GM12878 (cell line): ENCODE data around the gene EDEM3. TPM values are rescaled to one million over a fixed set of nuclear protein-coding genes. Genes with fewer than 3 reads are reported as not detected.
"Not testable (repeated sequence)": the region's sequence is repeated elsewhere in the genome, so short reads cannot be mapped to it uniquely, and the experiment has no call there.

Experiments
- ATAC-seq: fragments of 200-7000 bp; cut with Tn5 transposase; 3 replicates; pipeline ENCODE4 v1.9.1; 2020; ENCODE audit warnings: mild to moderate bottlenecking, moderate library complexity
- BruUV-seq: library from RNA; stranded (reverse); fragments of 400-500 nt; replicated peaks from 2 replicates; lab custom pipeline; 2021; lab: Mats Ljungman, UMichigan
- CTCF ChIA-PET: fragments of 300-600 bp; sonication (Branson Sonifier 250); formaldehyde crosslinking; extraction: SDS; loops from one replicate; lab custom pipeline; 2021; ENCODE audit warnings: inconsistent platforms; lab: Yijun Ruan, JAX
- POLR2A ChIA-PET: fragments of 350-600 bp; formaldehyde crosslinking; extraction: SDS; loops from one replicate; lab custom pipeline; 2021; ENCODE audit warnings: inconsistent platforms; lab: Charles Lee
- RAD21 ChIA-PET: fragments of 300-600 bp; sonication (Branson Sonifier 250); formaldehyde crosslinking; loops from one replicate; lab custom pipeline; 2023; ENCODE audit warnings: antibody characterized with exemption; ENCODE audit not compliant: unreplicated experiment; lab: Charles Lee
- SMC1A ChIA-PET: fragments of 300-600 bp; sonication (Branson Sonifier 250); formaldehyde crosslinking; loops from one replicate; lab custom pipeline; 2023; ENCODE audit not compliant: unreplicated experiment, uncharacterized antibody; lab: Charles Lee
- DNase-seq: peaks from one replicate; pipeline ENCODE4 v3.0.0-alpha.2; 2011; ENCODE audit warnings: low read depth, low spot score
- FAIRE-seq: peaks from 3 replicates; lab custom pipeline; 2011; peaks lifted over from hg19 to GRCh38; lab: Jason Lieb, UNC
- H2AFZ ChIP-seq: 2 replicates; pipeline ENCODE4 v1.6.0; 2011; ENCODE audit warnings: low read depth, low read length, control low read depth; ENCODE audit not compliant: control insufficient read depth
- H3K27ac ChIP-seq: 2 replicates; pipeline ENCODE4 v1.5.1; 2011; ENCODE audit warnings: control low read depth; ENCODE audit not compliant: control insufficient read depth, insufficient read depth
- H3K27me3 ChIP-seq, 2 experiments: replicated peaks in 1 of 2; 2 replicates each; pipeline versions ENCODE4 v1.6.0 to v1.6.1; 2011; ENCODE audit warnings: low read length in 1 of 2; ENCODE audit not compliant: control insufficient read depth in 2 of 2, insufficient read depth in 2 of 2
- H3K36me3 ChIP-seq, 2 experiments: 2 replicates each; pipeline ENCODE4 v1.5.1; 2011; ENCODE audit warnings: low read length in 1 of 2; ENCODE audit not compliant: control insufficient read depth in 2 of 2, insufficient read depth in 2 of 2
- H3K4me1 ChIP-seq: 2 replicates; pipeline ENCODE4 v1.6.1; 2011; ENCODE audit warnings: mild to moderate bottlenecking, low read length, moderate library complexity, mixed read lengths; ENCODE audit not compliant: control insufficient read depth, insufficient read depth
- H3K4me2 ChIP-seq: 2 replicates; pipeline ENCODE4 v1.6.0; 2011; ENCODE audit warnings: control low read depth; ENCODE audit not compliant: control insufficient read depth, insufficient read depth
- H3K4me3 ChIP-seq: fragments of 200-600 bp; sonication (generic); 2 replicates; pipeline ENCODE4 v1.5.1; 2016
- H3K79me2 ChIP-seq: 2 replicates; pipeline ENCODE4 v1.6.0; 2011; ENCODE audit warnings: low read length; ENCODE audit not compliant: control insufficient read depth, insufficient read depth
- H3K9ac ChIP-seq: 2 replicates; pipeline ENCODE4 v1.8.0; 2011; ENCODE audit warnings: low read length, control low read depth, mixed read lengths; ENCODE audit not compliant: control insufficient read depth, insufficient read depth
- H3K9me3 ChIP-seq: replicated peaks from 3 replicates; pipeline ENCODE4 v1.5.1; 2011; ENCODE audit warnings: mild to moderate bottlenecking, low read length; ENCODE audit not compliant: control insufficient read depth, insufficient read depth
- H4K20me1 ChIP-seq: 2 replicates; pipeline ENCODE4 v1.6.0; 2011; ENCODE audit not compliant: control insufficient read depth, insufficient read depth
- WGBS: methylation state at CpG from one replicate; pipeline ENCODE4 v1.1.6; 2016; ENCODE audit warnings: low lambda C conversion rate; ENCODE audit not compliant: insufficient replicate concordance, insufficient coverage; ENCODE audit errors: missing lambda C conversion rate; 5-methylcytosine and 5-hydroxymethylcytosine counted together
- in situ Hi-C: fragments of 300-500 bp; cut with MboI; formaldehyde crosslinking; loops from 9 replicates; pipeline ENCODE4 v1.14.3; 2018; ENCODE audit warnings: mixed read lengths
- intact Hi-C: fragments of 100-400 bp; cut with micrococcal nuclease; formaldehyde crosslinking; loops from one replicate; pipeline ENCODE4 v1.14.2; 2022; ENCODE audit not compliant: unreplicated experiment
- polyA plus RNA-seq, 11 experiments: library from polyadenylated mRNA; depleted of rRNA in 4 of 11; unstranded in 6 of 11; stranded (reverse) in 5 of 11; fragments of >200 nt; fragmentation: Nextera tagmentation in 4 of 11; fragmentation: Illumina TruSeq in 1 of 11; extraction: Ambion mirVana in 4 of 11; extraction: Trizol in 1 of 11; gene quantifications; 1 replicate in 1 of 11; 2 replicates in 10 of 11; pipeline versions ENCODE4 v1.2.1 to v1.2.3, GENCODE V29; 2011 to 2016; ENCODE audit warnings: inconsistent platforms in 2 of 11, missing spikeins in 2 of 11, low read depth in 1 of 11
- total RNA-seq, 4 experiments: library from RNA; depleted of rRNA in 3 of 4; stranded (reverse); fragments of >200 nt in 3 of 4; fragmentation: Illumina TruSeq in 1 of 4; extraction: Trizol in 1 of 4; gene quantifications; 2 replicates each; pipeline versions ENCODE4 v1.2.1 to v1.2.3, GENCODE V29; 2013 to 2021

EDEM3 gene
- total and polyA plus RNA-seq, 10 of the 15 experiments (the other 5 are each of a cell fraction or from before 2014, with no cell fraction given), result 6.4 to 19.3 (median 14.3) TPM

- FAIRE-seq, H3K27ac ChIP-seq, H3K4me2 ChIP-seq, CTCF ChIA-PET, BruUV-seq, H3K36me3 ChIP-seq, H3K9ac ChIP-seq, POLR2A ChIA-PET, RAD21 ChIA-PET, H2AFZ ChIP-seq, H3K4me3 ChIP-seq, H4K20me1 ChIP-seq, H3K9me3 ChIP-seq, DNase-seq, ATAC-seq, H3K79me2 ChIP-seq, in situ Hi-C loops, H3K27me3 ChIP-seq, intact Hi-C loops: not testable (repeated sequence)
- H3K4me1 ChIP-seq, result peaks cover 13% of the 10 kb centered on the region
- 84% methylated on average over 5 of the region's 5 CpGs for WGBS
- SMC1A ChIA-PET, result interaction anchor here (1.9 kb wide), 2 partner anchors 10 to 27 kb away, joined by 4 read pairs; no protein-coding TSS in a partner anchor
Measured at GRCh38 chr1:184680611-184681225, 73.9 kb downstream of the EDEM3 start.

GRCh38 chr1:184679472-184679871 is 75.2 kb downstream of the EDEM3 start:
- in situ Hi-C loops, result not testable (repeated sequence)

More at GRCh38 chr1:184679472-184679871, 75.2 kb downstream of the EDEM3 start:
- BruUV-seq, H2AFZ ChIP-seq, ATAC-seq, FAIRE-seq, DNase-seq, H3K27ac ChIP-seq, H3K4me2 ChIP-seq, POLR2A ChIA-PET, intact Hi-C loops, RAD21 ChIA-PET, H3K4me1 ChIP-seq, H4K20me1 ChIP-seq, H3K36me3 ChIP-seq, H3K4me3 ChIP-seq, H3K27me3 ChIP-seq, H3K9ac ChIP-seq, H3K79me2 ChIP-seq, H3K9me3 ChIP-seq: not testable (repeated sequence)
- 33% methylated on average over 3 of the region's 3 CpGs for WGBS
- ChIA-PET SMC1A (interaction anchor here (0.8 to 1.9 kb wide), 4 partner anchors 12 to 30 kb away, joined by 3 to 4 read pairs (median 4); no protein-coding TSS in a partner anchor), CTCF (interaction anchor here (1.7 to 2.0 kb wide), 2 partner anchors 12 to 16 kb away, joined by 6 to 7 read pairs; no protein-coding TSS in a partner anchor)
